ENCODE measurements around the gene MYOG.

MYOG gene

DNA sequence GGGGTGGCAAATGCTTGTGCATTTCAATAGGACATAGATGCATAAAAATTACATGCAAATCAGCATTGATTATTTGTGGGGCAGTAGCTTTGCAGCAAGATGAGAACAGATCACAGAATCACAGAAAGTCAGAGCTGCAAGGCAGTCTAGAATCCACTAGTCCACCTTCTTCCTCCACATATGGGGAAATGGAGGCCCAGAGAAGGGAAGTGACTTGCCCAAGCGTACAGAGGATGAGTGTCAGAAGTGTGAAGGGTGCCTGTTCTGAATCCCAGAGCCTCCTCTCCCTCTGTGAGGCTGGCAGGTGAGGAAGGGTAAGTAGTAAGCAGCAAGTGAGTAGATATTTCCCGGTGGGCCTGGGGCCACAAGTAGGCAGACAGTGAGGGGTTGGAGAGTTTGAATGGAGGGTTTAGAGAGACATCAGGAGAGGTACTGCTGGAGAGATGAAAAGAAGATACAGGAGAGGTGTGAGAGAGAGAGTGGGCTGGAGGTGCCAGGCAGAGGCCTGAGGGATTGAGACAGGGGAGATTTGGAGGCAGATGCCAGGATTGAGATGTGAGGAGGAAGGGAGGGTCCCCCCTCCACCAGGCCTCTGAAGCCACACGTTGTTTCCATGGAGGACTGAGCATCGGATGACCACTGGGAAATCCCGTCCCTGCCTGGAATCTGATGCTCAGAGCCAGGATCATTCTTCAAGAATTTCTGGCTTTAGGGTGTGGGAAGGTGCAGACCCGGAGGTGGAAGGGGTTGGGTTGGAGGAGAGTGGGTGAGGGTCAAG, 4.8 kb upstream of the MYOG start:
- no peak for DNase-seq (ENCODE audit: low read depth in 2 of 2)

DNA sequence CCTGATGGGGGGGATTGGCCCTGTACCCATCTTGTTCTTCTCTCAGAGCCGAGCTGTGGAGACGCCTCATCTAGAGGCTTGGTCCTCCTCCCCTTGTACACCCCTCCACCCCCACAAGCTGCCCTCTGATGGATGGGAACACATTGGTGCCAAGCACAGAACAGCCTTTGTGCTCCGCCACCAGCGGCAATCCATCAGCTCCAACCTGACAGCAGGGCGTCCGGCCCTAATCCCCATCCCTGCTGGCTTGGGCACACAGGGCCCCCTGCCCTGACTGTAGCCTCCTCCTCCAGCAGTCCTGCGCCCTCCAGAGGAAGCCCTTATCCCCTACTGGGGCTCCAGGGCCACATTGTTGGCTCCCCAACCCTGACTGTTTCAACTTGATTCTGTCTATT, 3.8 kb upstream of the MYOG start:
- DNase-seq (ENCODE audit: low read depth in 2 of 2), result no peak

DNA sequence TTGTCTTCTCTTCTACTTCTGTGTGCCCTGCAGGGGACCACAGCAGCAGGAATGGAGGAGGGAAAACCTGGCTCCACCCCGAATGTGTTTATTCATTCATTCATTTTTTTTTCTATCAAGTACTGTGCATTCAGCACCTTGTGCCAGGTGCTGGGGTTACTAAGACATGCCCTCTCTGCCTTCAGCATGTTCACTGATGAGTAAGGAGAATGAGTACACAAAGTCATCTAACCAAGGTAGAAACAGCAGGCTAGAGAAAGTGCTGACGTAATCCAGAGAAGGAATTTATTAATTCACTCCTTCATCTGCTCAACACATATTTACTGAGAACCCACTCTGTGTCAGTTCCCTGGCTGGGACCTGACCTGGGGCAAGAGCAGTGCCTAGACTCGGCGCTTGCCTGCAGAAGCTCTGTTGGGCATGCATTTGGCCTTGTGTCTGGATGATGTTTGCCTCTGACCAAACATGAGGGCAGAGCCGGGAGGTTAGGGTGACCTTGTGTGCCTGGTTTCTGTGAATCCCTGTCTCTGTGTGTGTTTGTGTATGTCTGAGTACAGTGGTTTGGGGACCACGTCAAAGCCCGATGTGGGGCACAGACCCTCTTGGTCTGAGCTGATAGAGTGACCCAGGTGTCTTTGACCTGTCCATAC, 3.3 kb upstream of the MYOG start:
- DNase-seq (ENCODE audit: low read depth in 2 of 2), result no peak

DNA sequence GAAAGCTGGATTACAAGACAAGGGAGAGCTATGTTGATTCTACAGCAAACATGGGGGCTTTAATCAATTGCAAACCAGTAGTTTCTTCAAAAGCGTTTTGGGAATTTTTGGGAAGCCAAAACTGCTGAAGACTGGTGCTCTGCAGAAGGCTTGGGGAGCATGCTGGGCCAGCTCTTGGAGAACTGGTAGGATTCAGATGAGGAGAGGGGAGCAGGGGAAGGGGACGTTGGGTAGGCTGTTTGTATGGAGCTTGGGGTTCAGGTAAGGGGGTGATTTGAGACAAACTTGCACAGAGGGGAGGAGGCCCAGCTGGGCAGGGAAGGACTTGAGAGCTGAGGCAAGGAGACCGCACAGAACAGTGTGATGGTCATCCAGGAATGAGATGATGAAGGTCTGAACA, 2.6 kb upstream of the MYOG start:
- DNase-seq (ENCODE audit: low read depth in 2 of 2), result no peak

DNA sequence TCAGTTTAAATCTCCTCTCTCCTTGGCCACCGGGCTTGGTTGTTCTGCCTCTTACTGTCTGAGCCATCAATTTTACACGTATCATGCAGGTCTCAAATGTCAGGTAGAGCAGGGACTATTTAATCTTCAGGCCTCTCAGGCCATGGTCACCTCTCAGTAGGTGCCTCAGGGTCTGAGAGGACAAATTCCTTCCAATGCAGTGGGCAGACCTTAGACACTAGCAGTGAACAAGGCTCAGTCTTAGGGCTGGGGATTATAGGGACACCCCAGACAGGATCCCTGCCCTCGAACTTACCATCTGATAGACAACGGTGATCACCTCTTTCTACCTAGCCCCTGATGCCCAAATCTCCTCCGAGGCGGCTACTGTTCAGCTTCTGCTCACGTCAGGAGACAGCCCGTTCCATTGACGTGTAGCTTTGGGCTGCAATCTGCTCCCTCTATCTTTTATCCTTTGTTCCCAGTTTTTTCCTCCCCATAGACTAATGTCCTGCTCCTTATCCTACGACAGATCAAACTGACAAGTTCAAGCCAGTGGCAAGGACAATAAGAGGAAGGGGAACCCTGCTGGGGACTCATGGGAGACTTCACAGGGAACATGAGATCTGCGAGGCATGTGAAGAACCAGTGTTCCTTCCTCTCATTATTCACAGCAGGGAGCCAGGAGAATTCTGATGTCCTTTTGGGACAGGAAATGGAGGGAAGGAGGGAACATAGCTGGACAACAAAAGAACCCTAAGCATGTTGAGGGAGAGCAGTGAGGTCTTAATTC, 1.4 kb upstream of the MYOG start:
- DNase-seq (ENCODE audit: low read depth in 2 of 2), result no peak

DNA sequence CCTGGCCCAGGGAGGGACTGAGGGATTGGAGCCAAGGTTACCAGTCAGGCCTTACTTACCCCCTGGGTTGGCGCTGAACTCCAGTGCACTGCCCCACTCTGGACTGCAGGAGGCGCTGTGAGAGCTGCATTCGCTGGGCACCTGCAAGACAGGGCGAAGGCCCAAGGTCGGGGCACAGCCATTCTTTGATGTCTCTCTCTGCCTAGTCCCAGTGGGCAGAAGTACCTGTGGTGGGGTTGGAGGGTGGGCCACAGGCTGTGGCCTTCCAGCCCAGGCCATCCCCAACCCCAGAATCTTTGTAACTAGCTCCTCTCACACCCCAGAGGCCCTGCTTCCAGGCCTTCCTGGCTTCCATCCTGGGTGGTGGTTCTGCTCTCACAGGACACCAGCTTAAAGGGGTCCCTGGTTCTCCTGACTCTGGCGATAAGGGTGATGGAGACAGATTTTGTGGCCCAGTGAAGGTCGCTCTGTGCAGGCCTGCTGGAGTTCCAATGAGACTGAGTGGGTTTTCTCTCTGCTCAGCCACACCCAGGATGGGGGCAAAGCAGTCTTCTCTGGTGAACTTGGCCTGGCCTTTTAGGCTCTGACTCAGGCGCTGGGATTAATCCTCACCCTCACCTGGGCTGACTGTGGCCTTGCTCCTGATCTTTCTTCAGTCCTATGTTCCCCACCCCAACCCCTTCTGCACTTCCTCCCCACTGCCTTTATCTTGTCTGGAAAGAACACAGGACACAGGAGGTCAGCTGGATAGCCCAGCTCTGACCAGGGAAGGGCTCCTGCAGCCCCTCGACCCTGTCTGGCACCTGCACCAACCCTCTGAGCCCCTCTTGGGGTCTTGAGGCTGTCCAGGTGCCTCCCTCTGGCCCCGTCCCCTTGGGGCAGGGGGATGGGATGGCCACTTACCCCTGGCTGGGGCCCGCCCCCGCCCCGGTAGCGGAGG, 954 bp downstream of the MYOG start:
- peak in 1 of 2 donors; percentile 19 for DNase-seq (ENCODE audit: low read depth in 2 of 2)

DNA sequence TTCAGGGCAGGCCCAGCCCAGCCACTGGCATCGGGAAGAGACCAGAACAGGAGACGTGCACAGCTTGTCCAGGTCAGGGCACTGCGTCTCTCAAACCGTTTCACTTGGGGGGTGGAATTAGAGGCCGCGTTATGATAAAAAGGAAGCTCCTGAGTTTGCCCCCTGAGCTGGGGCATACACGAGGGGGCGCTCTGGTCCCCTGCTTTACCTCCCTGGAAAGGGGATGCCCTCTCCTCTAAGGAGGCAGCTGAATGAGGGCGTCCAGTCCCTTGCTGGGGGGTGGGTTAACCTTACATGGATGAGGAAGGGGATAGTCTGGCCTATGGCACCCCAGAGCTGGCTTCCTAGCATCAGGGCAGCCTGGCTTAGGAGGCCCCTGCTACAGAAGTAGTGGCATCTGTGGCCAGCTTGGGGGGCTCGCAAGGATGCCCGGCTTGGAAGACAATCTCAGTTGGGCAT, 2.3 kb downstream of the MYOG start:
- no peak for DNase-seq (ENCODE audit: low read depth in 2 of 2)

DNA sequence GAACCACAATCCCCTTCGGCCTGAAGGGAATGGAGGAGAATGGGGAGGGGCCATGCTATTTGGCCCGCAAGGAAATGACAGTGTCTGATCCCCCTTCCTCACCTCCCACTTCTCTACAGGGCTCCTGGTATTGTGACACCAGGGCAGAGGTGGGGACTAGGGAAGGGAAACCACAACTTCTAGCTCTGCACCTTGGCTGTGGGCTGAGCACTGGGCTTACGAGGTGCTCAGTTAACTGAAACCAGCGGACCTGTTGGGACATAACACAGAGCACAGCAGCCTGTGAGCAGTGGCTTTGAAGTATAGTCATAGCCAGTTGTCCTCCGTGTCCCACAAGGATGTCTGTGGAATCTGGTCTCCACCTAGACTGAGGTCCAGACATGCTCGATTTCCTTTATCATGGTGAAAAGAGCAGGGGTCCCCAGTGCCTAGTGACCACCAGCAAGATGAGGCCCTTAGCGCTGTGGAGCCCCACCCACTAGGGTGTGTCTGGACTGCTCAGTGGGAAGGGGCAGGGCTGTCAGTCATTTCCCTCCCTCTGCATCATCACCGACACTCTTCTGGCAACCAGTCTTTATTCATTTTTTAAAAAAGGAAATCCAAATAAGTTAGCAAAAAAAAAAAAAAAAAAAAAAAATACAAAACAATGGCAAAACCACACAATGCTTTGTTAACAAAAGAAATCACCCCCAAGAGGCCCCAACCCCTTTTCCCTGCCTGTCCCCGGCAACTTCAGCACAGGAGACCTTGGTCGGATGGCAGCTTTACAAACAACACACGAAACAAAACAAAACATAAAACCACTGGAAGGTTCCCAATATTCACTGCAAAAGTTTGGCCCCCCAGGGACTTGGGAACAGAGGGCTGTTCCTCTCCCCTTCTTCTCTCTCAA, 3.0 kb downstream of the MYOG start:
- DNase-seq (ENCODE audit: low read depth in 2 of 2), result no peak

DNA sequence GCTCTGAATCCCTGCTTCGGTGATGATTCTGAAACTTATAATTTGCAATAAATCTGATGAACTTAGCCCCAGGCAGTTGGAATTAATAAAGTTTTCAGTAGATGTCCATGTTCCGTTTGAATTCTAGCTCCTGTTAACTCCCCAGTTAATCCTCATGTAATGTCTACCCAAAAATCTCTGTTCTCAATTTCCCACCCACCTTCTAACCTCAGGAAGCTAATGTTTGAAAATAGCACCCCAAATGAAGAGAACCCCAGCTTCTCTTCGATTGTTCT, 3.6 kb downstream of the MYOG start:
- DNase-seq (ENCODE audit: low read depth in 2 of 2), result no peak

DNA sequence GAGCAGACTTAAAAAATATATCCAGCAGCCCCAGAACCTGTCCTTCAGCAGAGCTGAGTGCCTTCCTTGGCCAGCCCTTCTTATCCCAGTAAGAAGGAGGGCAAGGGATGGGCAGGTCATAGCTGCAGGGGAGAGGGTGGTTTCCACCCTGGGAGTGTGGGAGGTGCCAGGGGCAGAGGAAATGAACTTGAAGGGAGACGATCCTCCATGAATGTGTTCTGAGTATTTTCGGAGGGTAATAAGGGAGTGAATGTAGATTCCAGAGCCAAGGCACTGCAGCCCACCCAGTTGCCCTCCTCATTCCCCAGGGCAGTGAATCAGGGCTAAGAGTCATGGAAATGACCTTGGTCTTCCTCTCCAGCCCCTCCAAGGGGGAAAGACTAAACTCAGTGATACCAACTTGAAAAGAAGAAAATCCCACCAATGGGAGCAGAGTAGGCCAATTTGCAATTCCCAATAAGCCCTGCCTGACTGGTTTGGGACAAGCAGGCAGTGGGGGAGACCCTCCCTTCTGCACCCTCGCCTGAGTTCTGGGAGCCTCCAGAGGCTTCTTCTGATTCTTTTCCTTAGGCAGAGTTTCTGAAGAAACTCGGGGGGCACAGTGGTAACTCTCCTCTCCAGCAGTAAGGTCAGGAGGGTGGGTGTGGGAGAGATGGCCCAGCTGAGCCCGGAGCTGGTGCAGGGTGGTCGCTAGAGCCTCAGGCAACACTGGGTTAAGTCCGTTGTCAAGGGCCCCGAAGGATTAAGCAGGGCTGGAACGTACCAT, 4.2 kb downstream of the MYOG start:
- no peak for DNase-seq (ENCODE audit: low read depth in 2 of 2)

DNA sequence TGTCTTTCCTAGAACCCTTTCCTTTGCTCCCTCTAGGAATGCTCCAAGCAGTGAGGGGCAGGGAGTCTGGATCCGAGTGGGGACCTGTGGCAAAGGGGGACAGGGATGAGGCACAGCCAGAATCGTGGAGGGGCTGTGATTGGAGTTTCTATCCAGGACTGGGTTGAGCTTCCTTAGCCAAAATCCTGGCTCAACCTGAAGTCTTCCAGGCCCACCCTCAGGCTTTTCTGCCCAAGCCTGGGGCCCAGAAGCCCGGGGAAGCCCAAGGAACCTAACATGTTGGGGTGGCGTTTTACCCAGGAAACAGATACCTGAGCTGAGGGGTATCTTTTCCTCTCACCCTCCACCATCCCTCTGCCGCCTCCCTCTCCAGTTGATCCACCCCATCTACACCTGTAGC, 5.4 kb downstream of the MYOG start:
- no peak for DNase-seq (ENCODE audit: low read depth in 2 of 2)

DNA sequence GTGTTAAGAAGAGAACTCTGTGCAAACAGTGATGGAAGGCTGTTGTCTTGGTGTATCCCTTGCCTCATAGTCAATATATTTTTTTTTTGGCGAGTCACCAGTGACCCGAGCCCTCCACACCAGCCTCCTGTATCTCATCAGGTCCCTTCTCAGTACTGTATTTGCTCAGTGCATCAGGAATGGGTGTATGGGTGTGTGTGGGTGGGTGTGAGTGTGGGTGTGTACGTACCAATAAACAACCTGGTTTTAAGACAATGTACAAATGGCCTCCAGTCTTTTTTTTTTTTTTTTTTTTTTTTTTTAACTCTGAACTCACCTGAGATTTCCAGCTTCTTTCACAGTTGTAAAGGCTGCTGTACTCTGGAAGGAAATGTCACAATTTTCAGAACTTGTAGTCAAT, 7.3 kb downstream of the MYOG start:
- no peak for DNase-seq (ENCODE audit: low read depth in 2 of 2)

DNA sequence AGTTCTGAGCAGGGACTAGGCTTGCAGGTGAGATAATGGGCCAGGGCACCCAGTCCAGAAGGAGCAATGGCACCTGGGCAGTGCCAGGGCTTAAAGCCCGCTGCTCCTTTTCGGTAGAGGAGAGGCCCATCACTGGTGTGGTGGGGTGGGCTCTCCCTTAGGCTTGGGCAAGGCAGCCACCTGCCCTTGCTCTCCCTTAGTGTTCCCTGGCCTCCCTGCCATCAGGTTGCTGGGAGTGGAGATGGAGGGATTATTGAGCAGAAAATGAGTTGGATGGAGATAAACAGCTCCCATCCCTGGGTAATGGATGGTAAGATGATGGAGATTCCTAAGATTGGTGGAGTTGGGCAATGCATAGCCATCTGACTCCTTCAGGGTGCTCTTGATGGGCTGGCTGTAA, 7.9 kb downstream of the MYOG start:
- DNase-seq (ENCODE audit: low read depth in 2 of 2), result no peak

DNA sequence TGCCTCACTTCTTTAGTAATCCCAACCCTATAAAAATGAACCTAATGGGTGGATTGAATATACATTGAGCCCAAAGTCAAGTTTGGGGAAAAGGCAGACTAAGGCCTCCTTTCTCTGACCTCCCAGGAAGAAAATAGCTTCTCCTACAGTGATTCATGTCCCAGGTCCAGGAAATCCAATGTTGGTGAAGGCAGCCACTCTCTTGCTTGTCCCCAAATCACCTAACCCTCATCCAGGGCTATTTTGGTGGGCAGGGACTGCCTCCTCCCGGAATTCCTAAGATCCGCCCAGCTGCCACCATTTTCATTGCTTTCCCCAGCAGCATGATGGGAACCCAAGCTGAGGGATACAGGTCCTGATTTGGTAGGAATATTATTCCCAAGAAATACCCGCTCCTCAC, 8.4 kb downstream of the MYOG start:
- no peak for DNase-seq (ENCODE audit: low read depth in 2 of 2)

DNA sequence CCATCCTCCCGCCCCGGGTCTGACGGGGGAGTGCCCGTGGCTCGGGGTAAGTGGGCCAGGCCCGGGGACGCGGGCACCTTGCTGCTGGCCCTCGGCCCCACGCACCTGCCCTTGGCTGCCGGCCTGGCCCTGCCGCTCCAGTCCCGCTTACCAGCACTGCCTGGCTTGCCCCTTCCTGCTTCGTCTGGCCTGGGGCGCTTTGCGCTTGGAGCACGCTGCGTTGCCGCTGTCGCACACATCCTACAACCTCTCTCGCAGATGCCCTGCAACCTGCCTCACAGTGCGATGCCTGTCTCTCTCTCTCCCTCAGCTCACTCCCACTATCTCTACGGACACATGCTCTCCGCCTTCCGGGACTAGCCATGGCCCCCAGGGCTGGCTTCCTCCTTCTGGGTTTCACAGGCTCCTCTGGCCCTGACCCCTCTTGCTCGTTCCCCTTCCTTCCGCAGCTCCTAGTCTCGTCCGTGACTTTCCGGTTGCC, 9.7 kb downstream of the MYOG start:
- no peak for DNase-seq (ENCODE audit: low read depth in 2 of 2)

DNA sequence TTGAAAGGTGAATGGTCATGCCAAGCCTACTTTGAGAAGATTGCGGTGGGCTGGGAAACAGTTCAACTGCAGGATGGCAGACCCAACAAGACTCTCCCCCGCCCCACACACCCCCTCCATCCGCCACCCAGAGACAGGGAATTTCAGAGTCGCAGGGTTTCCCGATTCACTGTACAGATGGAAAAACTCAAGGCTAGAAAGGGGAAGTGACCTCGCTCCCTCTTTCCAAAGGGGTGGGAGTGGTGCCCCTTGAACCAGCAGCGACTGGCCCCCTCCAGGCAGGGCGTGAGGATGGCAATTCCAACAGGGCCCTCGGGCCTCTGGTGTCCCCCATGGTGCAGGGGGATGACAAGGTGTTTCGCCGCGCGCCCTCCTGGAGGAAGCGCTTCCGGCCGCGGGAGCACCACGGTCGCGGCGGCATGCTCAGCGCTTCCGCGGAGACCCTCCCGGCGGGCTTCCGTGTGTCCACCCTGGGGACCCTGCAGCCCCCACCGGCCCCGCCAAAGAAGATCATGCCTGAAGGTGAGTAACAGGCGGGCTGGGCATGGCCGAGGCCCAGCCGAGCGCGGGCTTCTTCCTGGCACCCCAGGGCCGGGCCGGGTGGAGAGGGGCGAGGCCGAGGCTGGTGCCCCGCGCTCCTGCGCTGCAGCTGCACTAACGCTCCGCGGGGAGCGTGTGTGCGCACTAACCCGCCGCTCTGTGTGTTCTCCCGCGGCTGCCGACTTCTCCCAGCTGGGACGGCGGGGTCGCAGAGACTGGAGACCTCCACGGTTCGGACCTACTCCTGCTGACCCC, 10.4 kb downstream of the MYOG start:
- DNase-seq (ENCODE audit: low read depth in 2 of 2), result peak in 1 of 2 donors; percentile 8

DNA sequence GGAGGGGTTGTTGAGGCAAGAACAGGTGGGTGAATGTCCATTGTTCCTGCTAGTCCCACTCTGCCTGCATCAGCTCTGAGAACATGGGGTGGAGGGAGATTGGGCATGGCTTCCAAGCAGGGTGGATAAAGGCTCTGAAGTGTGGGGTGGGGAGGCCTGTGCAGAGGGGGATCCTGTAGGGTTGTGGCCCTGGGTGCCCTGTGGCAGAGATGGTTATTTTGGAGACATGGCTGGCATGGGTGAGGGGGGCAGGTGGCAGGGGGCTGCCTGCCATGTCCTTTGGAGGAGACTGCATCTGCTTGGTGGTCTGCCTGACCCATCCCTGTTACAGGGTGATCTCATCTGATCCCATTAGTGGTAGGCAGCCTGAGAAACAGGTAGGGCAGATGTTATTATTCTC, 11.2 kb downstream of the MYOG start:
- DNase-seq (ENCODE audit: low read depth in 2 of 2), result no peak

DNA sequence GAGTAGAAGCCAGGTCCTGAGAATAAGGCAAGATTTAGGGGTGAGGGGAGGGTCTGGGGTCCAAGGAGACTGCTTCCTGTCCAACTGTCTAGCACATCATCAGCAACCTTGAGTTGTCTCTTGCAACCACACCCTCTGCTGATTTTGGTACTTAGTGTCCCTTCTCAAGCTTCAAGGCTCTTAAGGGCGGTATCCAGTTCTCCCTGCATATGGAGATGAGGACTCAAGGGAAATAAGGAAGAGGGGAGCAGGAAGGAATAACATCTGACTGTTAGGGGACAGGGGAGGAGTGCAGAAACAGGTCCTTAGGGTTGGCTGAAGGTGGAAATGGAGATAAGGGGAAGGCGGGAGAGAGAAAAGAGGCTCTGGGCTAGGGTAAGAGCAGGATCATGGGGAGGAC, 12.3 kb downstream of the MYOG start:
- no peak for DNase-seq (ENCODE audit: low read depth in 2 of 2)

DNA sequence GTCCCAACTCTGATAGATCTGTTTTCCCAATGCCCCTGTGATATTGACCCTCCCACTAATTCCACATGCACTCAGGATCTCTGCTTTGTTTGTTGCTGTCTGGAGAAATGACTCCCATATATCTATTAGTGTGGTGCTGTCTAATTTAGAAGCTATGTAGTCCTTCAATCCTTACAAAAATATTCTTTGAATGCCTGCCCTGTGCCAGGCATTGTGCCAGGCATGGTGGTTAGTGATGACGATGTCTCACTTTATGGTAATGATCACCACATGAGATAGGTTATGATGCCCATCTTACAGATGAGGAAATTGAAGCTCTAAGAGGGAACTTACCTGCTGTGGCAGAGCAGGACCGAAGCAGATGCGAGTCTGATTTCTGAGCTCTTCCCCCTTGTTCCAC, 12.9 kb downstream of the MYOG start:
- no peak for DNase-seq (ENCODE audit: low read depth in 2 of 2)

Data from activated CD4-positive, alpha-beta T cell treated with anti-CD3 and anti-CD28 coated beads for 24 hours (primary cell).